ENCODE results near the gene YWHAG.
"Not testable (repeated sequence)": the region's sequence is repeated elsewhere in the genome, so short reads cannot be mapped to it uniquely, and the experiment has no call there.

The YWHAG gene

GRCh38 chr7:76314042-76314721, 44.6 kb downstream of the YWHAG start:
- no peak overlapping the region for H3K4me3 ChIP-seq (replicated peaks; ENCODE audit: low read depth, low read length)
- TF ChIP-seq CTCF (IDR thresholded peaks at IDR 0.05; ENCODE audit: low read length, missing control alignments), result no peak
- DNase-seq (ENCODE audit: low read depth), result peak; percentile 95

- not testable (repeated sequence) for DNase-seq (ENCODE audit: low read depth); H3K4me3 ChIP-seq (replicated peaks; ENCODE audit: low read depth, low read length)
These were observed 47.0 kb downstream of the YWHAG start for GRCh38 chr7:76311838-76312237.

GRCh38 chr7:76310102-76310957, 48.5 kb downstream of the YWHAG start:
- DNase-seq (ENCODE audit: low read depth), result no peak
- no peak for TF ChIP-seq CTCF (IDR thresholded peaks at IDR 0.05; ENCODE audit: low read length, missing control alignments)
- H3K4me3 ChIP-seq (replicated peaks; ENCODE audit: low read depth, low read length), result no peak overlapping the region

GRCh38 chr7:76309341-76310101, 49.3 kb downstream of the YWHAG start:
- H3K4me3 ChIP-seq (replicated peaks; ENCODE audit: low read depth, low read length), result not testable (repeated sequence)

GRCh38 chr7:76308874-76309273, 49.9 kb downstream of the YWHAG start:
- not testable (repeated sequence) for DNase-seq (ENCODE audit: low read depth); H3K4me3 ChIP-seq (replicated peaks; ENCODE audit: low read depth, low read length)

More at GRCh38 chr7:76309341-76310101, 49.3 kb downstream of the YWHAG start:
- not testable (repeated sequence) for DNase-seq (ENCODE audit: low read depth)

- no peak for DNase-seq (ENCODE audit: low read depth)
- no peak overlapping the region for H3K4me3 ChIP-seq (replicated peaks; ENCODE audit: low read depth, low read length)
- TF ChIP-seq CTCF (IDR thresholded peaks at IDR 0.05; ENCODE audit: low read length, missing control alignments), result no peak
These were observed 53.9 kb downstream of the YWHAG start for GRCh38 chr7:76304888-76305375.

- DNase-seq (ENCODE audit: low read depth), result peak; percentile 96
- peak overlapping the region; percentile 96 for H3K4me3 ChIP-seq (replicated peaks; ENCODE audit: low read depth, low read length)
- no peak for TF ChIP-seq CTCF (IDR thresholded peaks at IDR 0.05; ENCODE audit: low read length, missing control alignments)
These were observed 55.3 kb downstream of the YWHAG start for GRCh38 chr7:76303202-76304147.
